ENCODE data around the gene TARM1. TPM values are rescaled to one million over a fixed set of nuclear protein-coding genes. Genes with fewer than 3 reads are reported as not detected.

TARM1 gene
- total and polyA plus RNA-seq, 2 of the 8 experiments (the other 6 are each of a cell fraction or from before 2014, with no cell fraction given): not detected

DNA sequence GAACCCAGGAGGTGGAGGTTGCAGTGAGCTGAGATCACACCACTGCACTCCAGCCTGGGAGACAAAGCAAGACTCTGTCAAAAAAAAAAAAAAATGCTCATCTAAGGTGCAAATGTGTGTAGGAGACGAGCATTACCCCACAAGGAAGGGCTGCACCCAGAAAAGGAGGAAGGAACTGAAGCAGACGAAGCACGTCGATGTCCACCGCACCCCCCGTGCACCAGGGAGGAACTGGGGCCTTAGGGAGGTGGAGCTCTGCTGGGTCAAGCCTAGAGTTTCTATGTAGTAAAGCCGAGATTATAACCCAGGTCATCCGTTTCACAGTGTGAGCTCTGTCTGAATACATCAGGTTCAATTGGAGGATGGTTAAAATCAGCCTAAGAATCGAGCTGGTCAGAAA lies 18.5 kb downstream of the TARM1 start:
- no peak overlapping the region for H3K23ac ChIP-seq (ENCODE audit: insufficient read length)
- H3K4ac ChIP-seq (replicated peaks; ENCODE audit: insufficient read length, low read depth, low read length): no peak overlapping the region
- H4K5ac ChIP-seq (ENCODE audit: insufficient read length, low read depth, low read length): no peak overlapping the region
- H3K4me1 ChIP-seq (replicated peaks in 1 of 4; ENCODE audit: control insufficient read depth in 3 of 4, insufficient read depth in 4 of 4, low read length in 3 of 4): no peaks in the 10 kb centered on the region
- no peak overlapping the region for H3K14ac ChIP-seq (ENCODE audit: insufficient read length)
- no peaks in the 10 kb centered on the region for H3K23me2 ChIP-seq (ENCODE audit: low read depth, low read length)
- FAIRE-seq: no peak
- no peaks in the 10 kb centered on the region for H3K79me1 ChIP-seq (ENCODE audit: low read depth, low read length)
- TF ChIP-seq SIN3A (conservative IDR thresholded peaks at IDR 0.05 in 1 of 2, IDR thresholded peaks at IDR 0.05 in 1 of 2; ENCODE audit: low read depth in 1 of 2, low read length in 2 of 2) (no peak), NRF1 (IDR thresholded peaks at IDR 0.05; ENCODE audit: low read depth, low read length) (no peak), SIRT6 (IDR thresholded peaks at IDR 0.05; ENCODE audit: low read length) (no peak)
- no peak overlapping the region for H4K8ac ChIP-seq (ENCODE audit: extremely low read depth, insufficient read depth, low read length)
- H2BK120ac ChIP-seq (replicated peaks; ENCODE audit: low read depth, low read length): no peak overlapping the region
- 83% methylated on average over 5 of the region's 9 CpGs; no CpG with 5 or more reads in 1 of the 2 experiments for WGBS, 2 experiments (ENCODE audit: extremely low coverage in 1 of 2, insufficient coverage in 1 of 2, insufficient read length in 1 of 2, insufficient replicate concordance in 2 of 2, low coverage in 1 of 2, low lambda C conversion rate in 2 of 2, missing lambda C conversion rate in 1 of 2)
- no peaks in the 10 kb centered on the region for H3K27me3 ChIP-seq (replicated peaks in 1 of 4; ENCODE audit: control insufficient read depth in 3 of 4, extremely low read depth in 1 of 4, insufficient read depth in 3 of 4, low read length in 3 of 4)
- H3K79me2 ChIP-seq (ENCODE audit: control insufficient read depth in 1 of 2, insufficient read depth in 2 of 2, low read length in 2 of 2): no peaks in the 10 kb centered on the region
- H4K20me1 ChIP-seq (replicated peaks in 1 of 2; ENCODE audit: control insufficient read depth in 1 of 2, insufficient read depth in 2 of 2, low read length in 2 of 2): no peaks in the 10 kb centered on the region
- H2BK12ac ChIP-seq (ENCODE audit: low read depth, low read length): no peak overlapping the region
- ChIA-PET POLR2A (ENCODE audit: partially characterized antibody) (interaction anchor here (0.6 to 1.2 kb wide), 4 partner anchors 9 to 81 kb away, joined by 3 to 5 read pairs (median 4); no protein-coding TSS in a partner anchor), CTCF (ENCODE audit: partially characterized antibody) (no interaction called here)
- no peak overlapping the region for H3K9ac ChIP-seq (replicated peaks in 1 of 4; ENCODE audit: extremely low read depth in 1 of 4, low read depth in 3 of 4, low read length in 3 of 4)
- no peak overlapping the region for H4K91ac ChIP-seq (replicated peaks; ENCODE audit: insufficient read length, low read length)
- H2AFZ ChIP-seq (ENCODE audit: low read length): no peak overlapping the region
- H3K4me3 ChIP-seq (ENCODE audit: extremely low read depth in 1 of 4, insufficient read depth in 2 of 4, low read depth in 3 of 4, low read length in 4 of 4): no peak overlapping the region
- no peak overlapping the region for H2AK5ac ChIP-seq (ENCODE audit: low read depth, low read length)
- no peak overlapping the region for H3K56ac ChIP-seq (replicated peaks; ENCODE audit: insufficient read length, low read depth, low read length)
- H3K18ac ChIP-seq (ENCODE audit: extremely low read depth, low read length): no peak overlapping the region
- DNase-seq (ENCODE audit: low read depth in 1 of 2, low spot score in 2 of 2): no peak
- no peak overlapping the region for H2BK15ac ChIP-seq (ENCODE audit: low read length)
- no peaks in the 10 kb centered on the region for H3K9me3 ChIP-seq (ENCODE audit: insufficient read depth in 2 of 2, low read depth in 1 of 2, low read length in 1 of 2)
- H3K36me3 ChIP-seq (ENCODE audit: control insufficient read depth in 2 of 4, insufficient read depth in 4 of 4, low read length in 3 of 4): no peaks in the 10 kb centered on the region
- no peak overlapping the region for H2BK20ac ChIP-seq (ENCODE audit: low read length)
- H3K4me2 ChIP-seq (ENCODE audit: insufficient read depth in 1 of 2, low read depth in 2 of 2, low read length in 2 of 2): no peak overlapping the region
- H2BK5ac ChIP-seq (ENCODE audit: low read depth, low read length): no peak overlapping the region
- H3K27ac ChIP-seq (ENCODE audit: low read depth, low read length): no peak overlapping the region
